NCI-H1092 treated with DMSO at 0.1 percent for 48 hours (cell line): ENCODE results near the gene XIRP2.
"Not testable (repeated sequence)": the region's sequence is repeated elsewhere in the genome, so short reads cannot be mapped to it uniquely, and the experiment has no call there.

Experiments
- DNase-seq: peaks from one replicate; lab custom pipeline; 2025; lab: John Stamatoyannopoulos, UW

XIRP2 gene

DNA sequence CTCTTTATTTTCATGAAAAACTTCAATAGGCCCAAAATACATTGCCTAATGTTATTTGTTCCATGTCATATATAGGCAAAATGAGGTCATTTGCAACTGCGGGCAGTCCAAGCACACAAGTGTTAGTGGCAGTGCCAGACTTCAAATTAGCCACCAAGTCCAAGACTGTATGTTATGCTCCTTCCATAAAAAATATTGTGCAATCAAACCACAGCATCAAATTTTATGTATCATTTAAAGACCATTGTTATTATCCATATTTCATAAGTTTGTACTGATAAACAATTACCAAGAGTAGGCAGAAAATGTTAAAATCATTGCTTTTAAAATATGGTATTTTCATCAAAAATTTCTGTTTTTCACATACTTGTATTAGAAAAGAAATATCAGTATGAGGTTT is 54.1 kb downstream of the XIRP2 start:
- no peak for DNase-seq

DNA sequence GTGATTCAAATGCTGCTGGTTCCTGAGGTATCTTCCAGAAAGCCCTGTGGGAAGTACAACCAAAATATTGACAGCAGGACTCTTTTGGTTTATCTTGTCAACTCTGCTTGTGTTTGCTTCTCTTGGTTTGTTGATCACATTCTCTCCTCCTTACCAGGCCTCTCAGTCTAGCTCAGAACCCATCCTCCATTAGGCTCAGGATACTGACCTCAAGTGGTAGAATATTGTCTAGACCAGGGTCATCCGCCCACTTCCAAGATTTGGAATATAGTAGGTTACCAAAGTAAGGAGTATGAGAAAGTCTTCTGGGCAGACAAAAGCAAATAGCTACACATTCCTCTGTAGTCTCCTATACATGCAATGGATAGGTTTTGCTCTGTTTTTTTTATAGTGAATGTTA is 56.6 kb downstream of the XIRP2 start:
- no peak for DNase-seq

DNA sequence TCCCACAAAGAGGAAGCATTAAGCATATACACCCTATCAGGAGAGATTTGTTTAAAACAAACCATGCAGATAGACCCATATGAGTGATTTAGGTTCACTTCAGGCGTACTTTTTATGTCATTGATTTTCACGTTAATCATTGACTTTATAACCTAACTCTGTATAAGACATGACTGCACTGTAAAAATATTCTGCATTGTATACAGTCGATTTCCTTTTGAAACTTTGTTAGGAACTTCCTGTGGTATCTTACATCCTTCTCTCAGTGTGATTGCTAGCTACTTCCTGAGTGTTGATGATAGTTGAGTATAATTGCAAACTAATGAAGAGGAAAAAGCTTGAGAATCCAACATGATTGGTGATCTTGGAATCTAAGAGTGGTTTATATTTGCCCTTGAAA is 69.4 kb downstream of the XIRP2 start:
- no peak for DNase-seq

DNA sequence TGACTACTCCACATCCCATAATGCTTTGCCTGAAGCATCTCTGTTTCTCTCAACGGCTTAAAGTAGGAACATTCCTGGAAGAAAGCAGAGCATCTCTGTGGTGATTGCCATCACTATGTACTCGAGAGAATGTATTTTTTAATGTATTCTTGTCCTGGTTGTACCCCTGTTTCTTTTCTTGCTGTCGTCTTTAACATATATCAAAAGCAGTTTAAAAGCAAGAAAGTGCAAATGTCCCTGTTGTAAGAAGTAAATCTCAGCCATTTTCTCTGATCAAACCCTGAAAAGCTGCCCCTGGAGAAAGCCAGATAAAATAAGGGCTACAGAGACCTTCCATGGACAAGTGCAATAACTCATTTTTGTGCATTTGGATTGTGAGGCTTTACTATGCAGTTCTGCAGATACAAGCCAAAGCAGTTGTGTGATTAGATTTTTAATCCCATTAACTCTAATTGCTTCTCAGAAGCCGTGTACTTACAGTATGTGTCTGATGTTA is 70.8 kb downstream of the XIRP2 start:
- no peak for DNase-seq

DNA sequence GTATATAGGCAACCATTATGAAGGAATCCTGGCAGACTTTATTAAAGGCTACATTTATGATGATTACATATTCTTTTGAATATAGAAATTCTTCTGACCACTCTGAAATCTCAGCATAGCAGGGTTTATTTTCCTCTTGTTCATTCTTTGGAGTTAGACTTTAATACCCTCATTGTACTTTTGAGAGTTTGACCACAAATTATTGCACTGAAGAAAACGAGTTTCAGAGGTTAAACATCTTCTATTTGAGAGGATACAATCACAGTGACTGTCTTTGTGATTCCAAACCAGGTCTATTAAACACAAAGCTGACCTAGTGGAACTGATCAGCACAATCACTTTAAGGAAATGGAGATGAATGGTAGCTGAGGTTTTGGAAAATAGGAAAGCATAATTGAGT is 71.3 kb downstream of the XIRP2 start:
- DNase-seq: no peak

DNA sequence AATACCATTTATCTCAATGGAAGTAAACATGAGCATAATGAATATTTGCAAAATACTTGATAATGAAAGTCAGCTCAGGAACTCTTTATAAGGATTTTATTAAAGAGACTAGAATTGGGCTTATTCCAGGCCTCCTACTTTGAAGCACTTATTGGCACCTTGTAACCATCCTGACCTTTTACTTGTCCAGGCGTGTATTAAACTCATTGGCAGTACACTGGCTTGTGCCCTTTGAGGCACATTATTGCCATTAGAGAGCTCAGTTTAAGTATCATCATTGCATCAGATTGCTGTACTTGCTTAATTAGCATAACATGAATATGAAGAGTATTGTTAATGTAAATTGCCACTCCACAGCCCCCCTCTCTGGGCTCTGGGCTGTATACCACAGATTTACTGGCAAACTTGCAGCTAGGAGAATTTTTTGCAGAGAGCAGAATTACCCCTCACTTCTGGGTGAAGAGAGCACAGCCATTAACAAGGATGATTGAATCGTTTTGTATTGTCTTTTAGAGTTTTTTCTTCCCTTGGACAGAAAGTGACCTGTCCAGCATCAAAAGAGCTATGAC is 72.5 kb downstream of the XIRP2 start:
- no peak for DNase-seq

DNA sequence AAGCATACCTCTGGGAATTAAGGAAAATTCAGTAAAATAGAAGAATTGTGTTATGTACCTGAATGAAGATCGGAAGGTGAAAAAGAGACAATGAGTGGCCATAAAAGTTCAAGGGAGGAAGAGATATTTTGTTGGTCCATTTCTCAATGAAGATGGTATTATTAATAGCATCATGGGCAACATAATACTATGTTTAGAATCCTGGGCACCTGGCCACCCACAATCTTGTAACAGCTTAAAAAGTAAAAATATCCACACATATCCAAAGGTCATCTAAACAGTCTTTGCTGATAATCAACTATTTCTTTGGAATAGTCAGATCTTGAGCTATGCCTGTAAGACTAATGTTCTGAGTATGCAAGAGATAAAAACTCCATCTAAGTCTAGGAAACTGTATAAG is 73.7 kb downstream of the XIRP2 start:
- no peak for DNase-seq

DNA sequence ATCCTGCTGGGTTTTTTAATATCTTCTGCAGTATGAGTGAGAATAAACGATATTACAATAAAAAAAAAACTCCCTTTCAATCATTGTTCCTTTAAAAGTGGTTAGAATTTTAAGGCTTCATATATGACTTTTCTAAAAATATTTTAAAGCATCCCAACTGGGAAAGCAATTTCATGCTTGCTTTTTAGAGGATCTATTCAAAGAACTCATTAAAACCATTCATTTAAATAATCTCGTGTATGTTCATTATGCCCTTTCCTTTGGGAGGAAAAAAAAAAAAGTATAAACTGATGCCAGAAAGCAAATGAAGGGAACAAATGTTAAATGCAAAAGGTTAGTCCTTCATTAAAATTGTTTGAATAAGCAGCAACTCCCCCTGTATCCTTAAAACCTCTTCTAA is 81.2 kb downstream of the XIRP2 start:
- no peak for DNase-seq

DNA sequence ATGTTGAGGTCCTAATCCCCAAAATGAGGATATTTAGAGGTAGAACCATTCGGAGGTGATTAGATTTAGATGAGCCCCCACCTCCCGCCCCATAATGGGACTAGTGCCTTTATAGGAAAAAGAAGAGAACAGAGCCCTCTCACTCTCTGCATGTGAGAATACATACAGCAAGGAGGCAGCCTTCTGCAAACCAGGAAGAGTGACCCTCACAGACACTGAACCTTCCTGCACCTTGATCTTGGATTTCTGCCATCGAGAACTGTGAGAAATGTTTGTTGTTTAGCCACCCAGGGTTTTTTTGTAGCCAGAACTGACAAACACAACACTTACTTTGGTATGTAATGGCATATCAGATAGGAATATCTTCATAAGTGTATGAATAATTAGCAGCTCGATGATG is 83.7 kb downstream of the XIRP2 start:
- no peak for DNase-seq

DNA sequence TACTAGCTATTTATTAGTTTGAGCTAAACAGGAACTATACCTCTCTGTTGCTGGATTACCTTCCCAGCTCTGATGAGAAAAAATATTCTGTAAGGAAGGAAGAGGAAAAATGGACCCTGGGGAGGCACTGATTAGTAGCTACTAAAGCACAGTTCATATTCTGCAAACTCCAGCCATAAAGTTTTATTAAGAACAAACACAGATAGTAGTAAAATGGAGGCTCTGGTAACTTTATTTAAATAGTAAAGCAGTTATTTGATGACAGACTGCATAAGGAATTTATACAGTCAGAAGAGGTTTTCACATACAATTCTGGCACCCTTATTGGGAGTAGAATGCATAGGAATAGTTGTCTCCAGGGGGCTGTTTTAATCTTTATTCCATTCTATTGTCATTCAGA is 84.1 kb downstream of the XIRP2 start:
- DNase-seq: no peak

DNA sequence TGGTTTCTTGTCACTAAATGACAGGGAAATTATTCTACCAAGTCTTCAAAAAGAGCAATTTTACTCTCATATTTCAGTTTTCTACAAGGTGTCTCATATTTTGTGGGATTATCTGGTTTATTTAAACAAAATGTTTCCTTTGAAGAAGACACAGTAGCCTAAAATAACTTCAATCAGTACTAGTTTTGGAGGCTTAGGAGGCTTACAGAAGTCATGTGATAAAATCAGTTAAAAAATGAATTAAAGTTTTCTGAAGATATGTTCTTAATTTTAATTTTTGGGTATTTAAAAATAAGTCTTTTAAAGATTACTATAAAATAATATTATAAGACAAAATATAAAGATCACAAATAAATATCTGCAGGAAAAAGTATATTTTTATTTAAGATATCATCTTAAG is 95.9 kb downstream of the XIRP2 start:
- DNase-seq: no peak

DNA sequence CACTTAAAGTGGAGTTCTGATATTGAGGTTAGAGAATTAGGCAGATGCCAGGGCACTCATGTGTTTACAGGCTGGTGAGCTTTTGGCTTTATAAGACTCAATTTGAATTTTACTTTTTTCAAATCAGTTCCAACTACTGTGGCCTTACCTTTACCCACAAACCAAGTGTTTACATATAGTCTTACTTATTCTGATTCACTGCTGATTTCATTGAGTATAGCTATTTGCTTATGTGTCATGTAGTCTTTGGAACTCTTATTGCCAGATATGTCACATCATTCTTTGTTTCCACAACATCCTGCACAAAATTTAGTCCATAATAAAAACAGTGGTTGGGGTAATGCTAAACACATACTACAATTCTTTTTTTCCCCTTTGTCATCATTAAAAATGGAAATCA is 96.5 kb downstream of the XIRP2 start:
- no peak for DNase-seq

DNA sequence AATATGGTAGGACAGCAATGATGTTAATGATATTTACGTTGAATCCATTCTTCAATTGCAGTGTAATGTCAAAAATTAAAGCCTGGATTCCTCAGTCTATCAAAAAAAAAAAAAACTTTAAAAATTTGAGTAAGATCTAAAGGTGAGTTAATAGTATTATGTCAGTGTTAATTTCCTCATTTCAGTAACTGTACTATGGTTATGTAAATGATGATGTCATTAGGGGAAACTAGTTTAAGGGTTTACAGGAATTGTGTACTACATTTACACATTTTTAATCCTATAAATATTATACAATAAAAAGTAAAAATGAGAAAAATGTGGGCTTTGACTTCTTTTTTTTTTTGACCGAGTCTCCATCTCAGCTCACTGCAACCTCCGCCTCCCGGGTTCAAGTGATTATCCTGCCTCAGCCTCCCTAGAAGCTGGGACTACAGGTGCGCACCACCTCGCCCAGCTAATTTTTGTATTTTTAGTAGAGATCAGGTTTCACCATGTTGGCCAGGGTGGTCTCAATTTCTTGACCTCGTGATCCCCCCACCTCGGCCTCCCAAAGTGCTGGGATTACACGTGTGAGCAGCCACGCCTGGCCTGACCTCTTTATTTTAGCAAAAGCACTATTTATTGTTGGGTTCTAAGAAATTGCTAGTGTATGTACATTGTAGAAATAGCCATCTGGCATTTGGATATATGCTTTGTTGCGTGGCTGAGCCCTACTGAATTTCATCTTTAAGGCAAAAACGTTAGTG is 106.5 kb downstream of the XIRP2 start:
- no peak for DNase-seq

DNA sequence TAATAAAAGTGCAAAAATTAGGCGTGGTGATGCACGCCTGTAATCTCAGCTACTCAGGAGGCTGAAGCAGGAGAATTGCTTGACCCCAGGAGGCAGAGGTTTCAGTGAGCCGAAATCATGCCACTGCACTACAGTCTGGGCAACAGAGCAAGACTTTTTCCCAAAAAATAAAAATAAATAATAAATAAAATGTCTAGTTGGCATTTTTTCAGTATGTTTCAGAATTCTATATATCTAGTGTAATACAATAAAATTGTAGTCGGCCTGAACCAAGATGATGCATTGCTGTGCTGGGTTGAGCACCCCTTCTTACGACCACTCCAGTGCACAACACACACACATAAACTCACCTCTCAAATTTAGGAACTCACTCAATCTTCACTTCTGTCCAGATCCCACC is 108.2 kb downstream of the XIRP2 start:
- no peak for DNase-seq

DNA sequence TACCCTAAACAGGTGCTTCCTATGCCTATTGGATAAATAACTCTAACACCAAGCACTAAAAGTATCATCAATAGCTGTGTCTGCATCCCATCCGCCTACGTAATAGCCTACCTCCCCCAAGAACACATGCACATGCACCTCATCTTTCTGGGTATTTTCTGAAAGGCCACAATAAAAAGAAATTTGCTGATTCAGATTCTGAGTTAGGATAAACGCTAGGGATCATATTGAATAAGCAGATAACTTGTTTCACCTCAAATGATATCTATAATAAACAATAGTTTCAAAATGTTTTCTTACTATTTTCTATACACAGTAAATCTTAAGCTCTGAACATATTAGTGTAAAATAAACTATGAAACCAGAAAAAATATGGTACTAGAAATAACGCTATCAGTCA is 112.9 kb downstream of the XIRP2 start:
- no peak for DNase-seq

DNA sequence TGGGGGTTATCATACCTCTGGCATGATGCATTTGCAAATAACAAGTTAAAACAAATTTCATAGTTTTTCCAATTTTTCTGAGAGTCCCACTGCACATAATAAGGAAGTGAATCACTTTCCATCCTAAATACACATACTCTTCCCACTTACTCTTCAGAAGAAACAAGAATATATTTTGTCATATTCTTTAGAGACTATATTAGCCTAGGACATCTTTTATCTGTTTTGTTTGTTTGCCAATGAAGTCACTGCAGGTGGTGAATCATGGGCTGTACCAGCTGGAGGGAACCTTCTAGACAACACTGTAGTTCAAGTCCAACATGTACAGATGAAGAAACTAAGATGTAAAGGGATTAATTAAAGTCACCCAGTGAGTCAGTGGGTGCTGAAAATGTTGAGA is 116.8 kb downstream of the XIRP2 start:
- DNase-seq: no peak

DNA sequence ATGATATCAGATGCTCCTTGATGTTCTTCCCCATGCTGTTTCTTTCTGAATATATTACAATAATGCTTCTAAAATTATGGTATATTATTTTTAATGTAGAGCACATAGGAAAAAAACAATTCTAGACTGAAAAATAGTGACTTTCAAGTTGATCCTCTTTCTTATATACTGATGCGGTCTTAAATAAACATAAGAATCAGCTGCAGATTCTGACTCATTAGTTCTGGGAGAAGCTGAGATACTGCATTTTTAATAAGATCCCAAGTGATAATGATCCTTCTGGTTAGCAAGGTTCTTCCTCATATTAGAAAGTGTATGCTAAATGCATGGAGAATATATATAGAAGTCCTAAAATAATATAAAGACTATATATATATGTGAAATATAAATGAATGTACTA is 124.9 kb downstream of the XIRP2 start:
- no peak for DNase-seq

DNA sequence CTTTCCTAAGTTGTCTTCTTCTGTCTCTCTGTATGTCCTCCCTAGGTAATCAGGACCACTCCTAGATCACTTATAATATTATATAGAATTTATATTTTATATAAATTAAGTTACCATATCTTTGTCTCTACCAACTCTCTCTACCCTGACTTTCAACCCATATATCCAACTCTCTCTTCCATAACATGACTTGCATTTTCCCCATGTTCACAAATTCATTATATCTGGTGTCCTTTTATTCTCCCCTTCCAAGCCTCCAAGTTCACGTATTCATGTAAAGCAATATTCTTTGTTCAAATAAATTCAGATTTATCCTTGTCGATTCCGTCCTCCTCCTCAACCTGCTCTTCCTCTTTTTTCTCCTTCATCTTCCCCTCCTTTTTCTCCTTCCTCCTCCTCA is 127.5 kb downstream of the XIRP2 start:
- DNase-seq: no peak

DNA sequence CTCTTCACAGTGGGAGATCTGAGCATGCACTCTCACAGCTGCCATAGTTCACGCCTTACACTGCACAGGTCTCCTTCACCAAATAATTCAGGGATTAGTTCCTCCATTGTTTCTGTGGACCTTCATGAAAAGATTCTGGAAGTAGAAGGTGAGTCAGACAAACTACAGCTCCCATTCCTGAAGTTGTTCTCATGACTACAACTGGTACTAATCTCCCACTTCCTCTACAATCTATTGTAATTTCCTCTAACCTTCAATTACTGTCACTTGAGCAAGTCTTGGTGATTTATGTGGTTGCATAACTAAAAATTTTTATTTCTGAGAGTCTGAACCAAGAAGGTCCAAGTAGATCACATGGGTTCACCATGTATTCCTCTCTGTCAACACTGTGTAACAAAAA is 128.7 kb downstream of the XIRP2 start:
- DNase-seq: no peak

DNA sequence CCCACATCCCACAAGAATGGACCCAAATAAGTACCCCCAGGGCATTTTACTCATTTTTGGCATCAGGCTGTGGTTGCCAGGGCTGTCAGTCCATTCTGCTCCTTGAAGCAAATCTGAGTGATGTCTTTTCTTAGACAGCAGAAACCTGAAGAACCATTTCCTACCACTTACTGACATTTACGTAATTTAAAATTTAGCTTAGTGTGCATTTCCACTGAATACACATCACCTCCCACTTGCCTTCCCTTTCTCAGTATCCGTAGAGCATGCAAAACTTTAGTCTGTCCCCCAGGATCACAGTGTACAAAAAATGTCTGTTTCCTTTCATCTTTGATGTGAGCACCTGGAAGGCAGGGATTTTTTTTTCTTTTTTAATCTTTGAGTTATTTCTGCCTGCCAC is 130.3 kb downstream of the XIRP2 start:
- DNase-seq: no peak

DNA sequence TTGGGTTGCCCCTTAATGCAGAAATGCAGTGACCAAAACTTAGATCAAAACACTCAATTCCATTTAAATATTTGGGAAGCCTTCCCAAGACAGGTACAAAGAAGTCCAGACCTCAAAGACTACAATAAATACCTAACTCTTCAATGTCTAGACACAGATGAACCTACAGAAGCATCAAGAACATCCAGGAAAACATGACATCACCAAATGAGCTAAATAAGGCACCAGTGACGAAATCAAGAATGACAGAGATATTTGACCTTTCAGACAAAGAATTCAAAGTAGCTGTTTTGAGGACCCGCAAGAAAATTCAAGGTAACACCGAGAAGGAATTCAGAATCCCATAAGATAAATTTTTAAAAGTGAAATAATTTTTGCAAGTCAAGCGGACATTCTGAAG is 140.2 kb downstream of the XIRP2 start:
- DNase-seq: no peak

DNA sequence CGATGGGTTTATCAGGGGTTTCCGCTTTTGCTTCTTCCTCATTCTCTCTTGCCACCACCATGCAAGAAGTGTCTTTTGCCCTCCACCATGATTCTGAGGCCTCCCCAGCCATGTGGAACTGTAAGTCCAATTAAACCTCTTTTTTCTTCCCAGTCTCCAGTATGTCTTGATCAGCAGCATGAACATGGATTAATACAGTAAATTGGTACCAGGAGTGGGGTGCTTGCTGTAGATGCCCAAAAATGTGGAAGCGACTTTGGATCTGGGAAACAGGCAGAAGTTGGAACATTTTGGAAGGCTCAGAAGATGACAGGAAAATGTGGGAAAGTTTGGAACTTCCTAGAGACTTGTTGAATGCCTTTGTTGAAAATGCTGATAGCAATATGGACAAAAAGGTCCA is 146.7 kb downstream of the XIRP2 start:
- not testable (repeated sequence) for DNase-seq

DNA sequence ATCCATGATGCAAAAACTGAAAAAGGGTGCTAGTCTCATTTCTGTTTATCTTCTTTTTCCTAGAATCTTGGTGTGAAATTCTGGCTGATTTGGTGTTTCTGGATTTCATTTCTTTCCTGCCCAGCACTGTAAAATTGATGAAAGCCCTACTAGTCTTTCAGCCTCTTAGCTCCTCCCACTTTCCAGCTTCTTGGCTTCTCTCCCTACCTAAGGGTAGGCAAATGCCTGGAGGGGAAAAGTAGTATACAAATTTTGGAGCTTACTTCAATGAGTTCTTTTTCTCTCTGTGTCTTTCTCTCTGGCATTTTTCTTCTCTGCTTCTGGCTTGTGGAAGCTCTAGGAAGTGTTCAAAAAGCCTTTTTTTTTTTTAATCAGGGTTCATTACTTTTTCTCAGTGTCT is 160.5 kb downstream of the XIRP2 start:
- DNase-seq: no peak

DNA sequence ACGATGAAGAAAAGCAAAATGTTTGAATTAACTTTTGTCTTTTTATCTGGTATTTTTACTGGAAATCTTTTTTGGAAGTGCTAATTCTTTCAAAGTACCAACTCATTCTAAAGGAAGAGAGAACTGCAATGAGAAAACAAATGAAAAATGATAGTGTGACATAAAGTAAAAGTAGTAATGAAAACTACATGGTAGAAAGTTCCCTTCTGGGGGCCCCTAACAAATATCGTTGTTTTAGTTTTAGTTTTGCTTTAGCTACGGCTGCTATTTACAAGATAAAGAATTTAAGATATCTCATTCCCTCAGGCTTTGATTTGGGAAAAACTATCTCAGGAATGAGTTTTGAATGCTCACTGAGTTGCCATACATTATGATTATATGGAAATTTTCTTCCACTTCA is 161.4 kb downstream of the XIRP2 start:
- no peak for DNase-seq
